Measurements from ENCODE around the gene ABCG4.

- TF ChIP-seq CTCF (IDR thresholded peaks at IDR 0.05): no peak
- TF ChIP-seq POLR2A (IDR thresholded peaks at IDR 0.05): no peak
These were observed 46.8 kb downstream of the ABCG4 start for GRCh38 chr11:119195680-119196079.
